ENCODE measurements around the gene DHFR2.

The DHFR2 gene

GRCh38 chr3:94093151-94093550, 30.4 kb upstream of the DHFR2 start:
- DNase-seq: no peak
- Histone ChIP-seq H3K23ac (ENCODE audit: low read length in 2 of 2) (no peak overlapping the region), H3K9me3 (ENCODE audit: control insufficient read depth, low read length) (no peaks in the 10 kb centered on the region), H3K18ac (ENCODE audit: low read depth in 1 of 2, low read length in 2 of 2) (no peak overlapping the region), H3K27ac (ENCODE audit: low read length, poor library complexity, severe bottlenecking) (no peak overlapping the region), H3K27me3 (ENCODE audit: control insufficient read depth in 1 of 2, insufficient read depth in 1 of 2, low read length in 2 of 2) (no peaks in the 10 kb centered on the region), H4K91ac (ENCODE audit: low read length) (no peak overlapping the region), H4K8ac (ENCODE audit: low read length) (no peak overlapping the region), H2BK120ac (ENCODE audit: low read depth, low read length) (no peak overlapping the region), H3K36me3 (ENCODE audit: control insufficient read depth in 1 of 2, insufficient read depth in 2 of 2, low read depth in 1 of 2, low read length in 2 of 2) (peaks cover 3 to 58% of the 10 kb centered on the region in 2 experiments), H2AK5ac (ENCODE audit: low read length, severe bottlenecking) (no peak overlapping the region), H3K4ac (ENCODE audit: low read depth in 1 of 2, low read length in 2 of 2) (no peak overlapping the region), H3K4me2 (ENCODE audit: low read length, poor library complexity, severe bottlenecking) (no peak overlapping the region), H3K9ac (ENCODE audit: low read length) (no peak overlapping the region), H2BK5ac (ENCODE audit: low read depth, low read length, poor library complexity, severe bottlenecking) (no peak overlapping the region), H2AFZ (ENCODE audit: low read depth, low read length) (no peak overlapping the region), H3K14ac (ENCODE audit: low read length in 2 of 2) (no peak overlapping the region), H3K4me3 (ENCODE audit: insufficient read depth in 1 of 2, low read depth in 1 of 2, low read length in 2 of 2) (no peak overlapping the region), H3K79me1 (replicated peaks; ENCODE audit: low read length, poor library complexity, severe bottlenecking) (peaks cover 5% of the 10 kb centered on the region), H3K4me1 (ENCODE audit: control insufficient read depth, insufficient read depth, low read depth, low read length) (no peaks in the 10 kb centered on the region), H2BK15ac (ENCODE audit: low read depth, poor library complexity, severe bottlenecking) (no peak overlapping the region), H2BK12ac (ENCODE audit: low read length in 2 of 2) (no peak overlapping the region)
- WGBS: 100% methylated on average over 1 of the region's 1 CpG

GRCh38 chr3:94092086-94092485, 29.4 kb upstream of the DHFR2 start:
- Histone ChIP-seq H2AK5ac (ENCODE audit: low read length, severe bottlenecking) (no peak overlapping the region), H3K18ac (ENCODE audit: low read depth in 1 of 2, low read length in 2 of 2) (no peak overlapping the region), H2BK15ac (ENCODE audit: low read depth, poor library complexity, severe bottlenecking) (no peak overlapping the region), H3K23ac (ENCODE audit: low read length in 2 of 2) (no peak overlapping the region), H3K4me2 (ENCODE audit: low read length, poor library complexity, severe bottlenecking) (no peak overlapping the region), H3K9ac (ENCODE audit: low read length) (no peak overlapping the region), H3K27me3 (ENCODE audit: control insufficient read depth in 1 of 2, insufficient read depth in 1 of 2, low read length in 2 of 2) (no peaks in the 10 kb centered on the region), H3K27ac (ENCODE audit: low read length, poor library complexity, severe bottlenecking) (no peak overlapping the region), H3K14ac (ENCODE audit: low read length in 2 of 2) (no peak overlapping the region), H4K8ac (ENCODE audit: low read length) (no peak overlapping the region), H2BK12ac (ENCODE audit: low read length in 2 of 2) (no peak overlapping the region), H3K36me3 (ENCODE audit: control insufficient read depth in 1 of 2, insufficient read depth in 2 of 2, low read depth in 1 of 2, low read length in 2 of 2) (peaks cover 3 to 49% of the 10 kb centered on the region in 2 experiments), H3K4ac (ENCODE audit: low read depth in 1 of 2, low read length in 2 of 2) (no peak overlapping the region), H3K4me3 (ENCODE audit: insufficient read depth in 1 of 2, low read depth in 1 of 2, low read length in 2 of 2) (no peak overlapping the region), H3K9me3 (ENCODE audit: control insufficient read depth, low read length) (no peaks in the 10 kb centered on the region), H2BK5ac (ENCODE audit: low read depth, low read length, poor library complexity, severe bottlenecking) (no peak overlapping the region), H3K79me1 (replicated peaks; ENCODE audit: low read length, poor library complexity, severe bottlenecking) (peaks cover 8% of the 10 kb centered on the region), H2AFZ (ENCODE audit: low read depth, low read length) (no peak overlapping the region), H3K4me1 (ENCODE audit: control insufficient read depth, insufficient read depth, low read depth, low read length) (no peaks in the 10 kb centered on the region), H2BK120ac (ENCODE audit: low read depth, low read length) (no peak overlapping the region), H4K91ac (ENCODE audit: low read length) (no peak overlapping the region)
- DNase-seq: no peak
- WGBS: 97% methylated on average over 1 of the region's 1 CpG

- Histone ChIP-seq H3K36me3 (ENCODE audit: control insufficient read depth in 1 of 2, insufficient read depth in 2 of 2, low read depth in 1 of 2, low read length in 2 of 2) (peaks cover 4 to 36% of the 10 kb centered on the region in 2 experiments), H2AFZ (ENCODE audit: low read depth, low read length) (no peak overlapping the region), H2AK5ac (ENCODE audit: low read length, severe bottlenecking) (no peak overlapping the region), H2BK120ac (ENCODE audit: low read depth, low read length) (no peak overlapping the region), H3K9me3 (ENCODE audit: control insufficient read depth, low read length) (no peaks in the 10 kb centered on the region), H3K18ac (ENCODE audit: low read depth in 1 of 2, low read length in 2 of 2) (no peak overlapping the region), H3K27ac (ENCODE audit: low read length, poor library complexity, severe bottlenecking) (no peak overlapping the region), H3K4me3 (ENCODE audit: insufficient read depth in 1 of 2, low read depth in 1 of 2, low read length in 2 of 2) (no peak overlapping the region), H3K4me1 (ENCODE audit: control insufficient read depth, insufficient read depth, low read depth, low read length) (no peaks in the 10 kb centered on the region), H3K27me3 (ENCODE audit: control insufficient read depth in 1 of 2, insufficient read depth in 1 of 2, low read length in 2 of 2) (no peaks in the 10 kb centered on the region), H2BK12ac (ENCODE audit: low read length in 2 of 2) (no peak overlapping the region), H2BK5ac (ENCODE audit: low read depth, low read length, poor library complexity, severe bottlenecking) (no peak overlapping the region), H3K23ac (ENCODE audit: low read length in 2 of 2) (no peak overlapping the region), H3K79me1 (replicated peaks; ENCODE audit: low read length, poor library complexity, severe bottlenecking) (peaks cover 7% of the 10 kb centered on the region), H3K4me2 (ENCODE audit: low read length, poor library complexity, severe bottlenecking) (no peak overlapping the region), H4K91ac (ENCODE audit: low read length) (no peak overlapping the region), H4K8ac (ENCODE audit: low read length) (no peak overlapping the region), H3K14ac (ENCODE audit: low read length in 2 of 2) (no peak overlapping the region), H3K9ac (ENCODE audit: low read length) (no peak overlapping the region), H3K4ac (ENCODE audit: low read depth in 1 of 2, low read length in 2 of 2) (no peak overlapping the region), H2BK15ac (ENCODE audit: low read depth, poor library complexity, severe bottlenecking) (no peak overlapping the region)
- DNase-seq: no peak
- WGBS: 78% methylated on average over 1 of the region's 1 CpG
These were observed 26.4 kb upstream of the DHFR2 start for GRCh38 chr3:94089126-94089525.

- Histone ChIP-seq H3K4me3 (ENCODE audit: insufficient read depth in 1 of 2, low read depth in 1 of 2, low read length in 2 of 2) (no peak overlapping the region), H2BK15ac (ENCODE audit: low read depth, poor library complexity, severe bottlenecking) (no peak overlapping the region), H2BK120ac (ENCODE audit: low read depth, low read length) (no peak overlapping the region), H3K14ac (ENCODE audit: low read length in 2 of 2) (no peak overlapping the region), H3K79me1 (replicated peaks; ENCODE audit: low read length, poor library complexity, severe bottlenecking) (peaks cover 19% of the 10 kb centered on the region), H2AK5ac (ENCODE audit: low read length, severe bottlenecking) (no peak overlapping the region), H3K9ac (ENCODE audit: low read length) (no peak overlapping the region), H2BK12ac (ENCODE audit: low read length in 2 of 2) (no peak overlapping the region), H3K18ac (ENCODE audit: low read depth in 1 of 2, low read length in 2 of 2) (peak overlapping the region in 1 of 2 experiments; percentile 22), H3K27me3 (ENCODE audit: control insufficient read depth in 1 of 2, insufficient read depth in 1 of 2, low read length in 2 of 2) (no peaks in the 10 kb centered on the region), H4K8ac (ENCODE audit: low read length) (no peak overlapping the region), H4K91ac (ENCODE audit: low read length) (no peak overlapping the region), H2BK5ac (ENCODE audit: low read depth, low read length, poor library complexity, severe bottlenecking) (no peak overlapping the region), H3K9me3 (ENCODE audit: control insufficient read depth, low read length) (no peaks in the 10 kb centered on the region), H3K36me3 (ENCODE audit: control insufficient read depth in 1 of 2, insufficient read depth in 2 of 2, low read depth in 1 of 2, low read length in 2 of 2) (peaks cover 4 to 24% of the 10 kb centered on the region in 2 experiments), H3K4ac (ENCODE audit: low read depth in 1 of 2, low read length in 2 of 2) (no peak overlapping the region), H3K23ac (ENCODE audit: low read length in 2 of 2) (no peak overlapping the region), H3K4me2 (ENCODE audit: low read length, poor library complexity, severe bottlenecking) (no peak overlapping the region), H3K27ac (ENCODE audit: low read length, poor library complexity, severe bottlenecking) (no peak overlapping the region), H3K4me1 (ENCODE audit: control insufficient read depth, insufficient read depth, low read depth, low read length) (no peaks in the 10 kb centered on the region), H2AFZ (ENCODE audit: low read depth, low read length) (no peak overlapping the region)
- DNase-seq: peak; percentile 17
- WGBS: 96% methylated on average over 4 of the region's 4 CpGs
These were observed 20.5 kb upstream of the DHFR2 start for GRCh38 chr3:94083261-94083660.

All from mesenchymal stem cell (in vitro differentiated cells and primary cell).